Upper lobe of right lung (tissue), 1 donor: ENCODE results near the gene DTWD2. TPM values are rescaled to one million over a fixed set of nuclear protein-coding genes. Genes with fewer than 3 reads are reported as not detected.

ENCODE experiments used
- ATAC-seq: fragments of 200-7000 bp; cut with Tn5 transposase; one replicate; pipeline ENCODE4 v1.9.1; 2020; ENCODE audit warnings: mild to moderate bottlenecking, moderate library complexity
- DNase-seq: peaks from one replicate; pipeline ENCODE4 v3.0.0-alpha.2; 2020
- H3K27ac ChIP-seq: fragments of 200-600 bp; one replicate; pipeline ENCODE4 v1.8.0; 2022
- H3K27me3 ChIP-seq: fragments of 200-600 bp; one replicate; pipeline ENCODE4 v1.8.0; 2022; ENCODE audit warnings: mild to moderate bottlenecking
- H3K36me3 ChIP-seq: fragments of 200-600 bp; one replicate; pipeline ENCODE4 v1.8.0; 2022
- H3K4me1 ChIP-seq: fragments of 200-600 bp; one replicate; pipeline ENCODE4 v1.8.0; 2022
- H3K4me3 ChIP-seq: fragments of 200-600 bp; one replicate; pipeline ENCODE4 v1.8.0; 2022; ENCODE audit warnings: mild to moderate bottlenecking
- H3K9me3 ChIP-seq: fragments of 200-600 bp; one replicate; pipeline ENCODE4 v1.8.0; 2022
- CTCF ChIP-seq: fragments of 200-600 bp; IDR thresholded peaks from one replicate; pipeline ENCODE4 v1.8.0; 2022; ENCODE audit warnings: antibody characterized with exemption
- intact Hi-C: fragments of 100-400 bp; cut with DNase I; formaldehyde crosslinking; loops from one replicate; pipeline ENCODE4 v1.11.0; 2022
- total RNA-seq: library from RNA; stranded (reverse); fragmentation: NEBNext Ultra II Directional; extraction: Animal tissue kit (Norgen Biotek cat#: 25700); gene quantifications from one replicate; pipeline ENCODE4 v1.2.1, GENCODE V29; 2021
- donor health status: DM: no; HTN: yes; CAD: no; lungs with severe emphysema.

The DTWD2 gene
- total RNA-seq, 1 donor from 2014 or later: 8.5 TPM

GRCh38 chr5:118832974-118833373 lies 155.4 kb downstream of the DTWD2 start:
- Histone ChIP-seq H3K4me3 (no peak overlapping the region), H3K36me3 (no peaks in the 10 kb centered on the region), H3K27ac (no peak overlapping the region), H3K4me1 (no peaks in the 10 kb centered on the region), H3K27me3 (no peaks in the 10 kb centered on the region), H3K9me3 (no peaks in the 10 kb centered on the region)
- DNase-seq (no peak), ATAC-seq (no peak)
- no peak for TF ChIP-seq CTCF
- intact Hi-C loops: no loop called here

- intact Hi-C loops: no loop called here
- Histone ChIP-seq H3K4me3 (no peak overlapping the region), H3K27ac (no peak overlapping the region), H3K27me3 (no peaks in the 10 kb centered on the region), H3K4me1 (no peaks in the 10 kb centered on the region), H3K36me3 (no peaks in the 10 kb centered on the region), H3K9me3 (no peaks in the 10 kb centered on the region)
- no peak for TF ChIP-seq CTCF
- DNase-seq (no peak), ATAC-seq (no peak)
Measured at GRCh38 chr5:118825226-118825625, 163.1 kb downstream of the DTWD2 start.

GRCh38 chr5:118818604-118819003 lies 169.7 kb downstream of the DTWD2 start:
- TF ChIP-seq CTCF: no peak
- Histone ChIP-seq H3K4me3 (no peak overlapping the region), H3K27me3 (no peaks in the 10 kb centered on the region), H3K9me3 (no peaks in the 10 kb centered on the region), H3K4me1 (no peaks in the 10 kb centered on the region), H3K27ac (no peak overlapping the region), H3K36me3 (no peaks in the 10 kb centered on the region)
- ATAC-seq (no peak), DNase-seq (no peak)
- intact Hi-C loops: no loop called here

- peaks cover 5% of the 10 kb centered on the region for H3K9me3 ChIP-seq
- no peak overlapping the region for H3K4me3 ChIP-seq
- H3K27me3 ChIP-seq: no peaks in the 10 kb centered on the region
- intact Hi-C loops: no loop called here
- H3K36me3 ChIP-seq: no peaks in the 10 kb centered on the region
- DNase-seq: no peak
- no peak overlapping the region for H3K27ac ChIP-seq
- no peak for TF ChIP-seq CTCF
- ATAC-seq: no peak
- H3K4me1 ChIP-seq: no peaks in the 10 kb centered on the region
Measured at GRCh38 chr5:118808441-118808840, 179.9 kb downstream of the DTWD2 start.

- TF ChIP-seq CTCF: no peak
- intact Hi-C loops: no loop called here
- no peak overlapping the region for H3K27ac ChIP-seq
- no peaks in the 10 kb centered on the region for H3K36me3 ChIP-seq
- no peaks in the 10 kb centered on the region for H3K27me3 ChIP-seq
- H3K9me3 ChIP-seq: peaks cover 5% of the 10 kb centered on the region
- no peak for DNase-seq
- no peak overlapping the region for H3K4me3 ChIP-seq
- ATAC-seq: no peak
- H3K4me1 ChIP-seq: no peaks in the 10 kb centered on the region
Measured at GRCh38 chr5:118806571-118806970, 181.8 kb downstream of the DTWD2 start.

GRCh38 chr5:118802335-118802734 lies 186.0 kb downstream of the DTWD2 start:
- Histone ChIP-seq H3K27me3 (no peaks in the 10 kb centered on the region), H3K27ac (no peak overlapping the region), H3K4me3 (no peak overlapping the region), H3K4me1 (no peaks in the 10 kb centered on the region), H3K36me3 (no peaks in the 10 kb centered on the region), H3K9me3 (no peaks in the 10 kb centered on the region)
- ATAC-seq (no peak), DNase-seq (no peak)
- no peak for TF ChIP-seq CTCF
- intact Hi-C loops: no loop called here
